Fibroblast of lung (primary cell): ENCODE measurements around the gene CHST11.

Experiments
- CTCF ChIP-seq, 2 donors: IDR thresholded peaks in 1 of 2; conservative IDR thresholded peaks in 1 of 2; 1 replicate in 1 of 2; 2 replicates in 1 of 2; pipeline ENCODE4 v1.5.1; 2011 to 2012; ENCODE audit warnings: low read length in 2 of 2, control low read depth in 1 of 2, inconsistent platforms in 1 of 2, low read depth in 1 of 2, mild to moderate bottlenecking in 1 of 2
- EZH2 ChIP-seq: IDR thresholded peaks from 2 replicates; pipeline ENCODE4 v1.5.1; 2012; ENCODE audit warnings: low read length, control low read depth, mild to moderate bottlenecking; ENCODE audit errors: missing control alignments

GRCh38 chr12:104738331-104738730 is 281.6 kb downstream of the CHST11 start:
- TF ChIP-seq CTCF (conservative IDR thresholded peaks at IDR 0.05 in 1 of 2, IDR thresholded peaks at IDR 0.05 in 1 of 2; ENCODE audit: low read depth in 1 of 2, low read length in 2 of 2) (no peak), EZH2 (no peak)
